GM12864 (cell line): ENCODE data around the gene MID1.

Source experiments
- DNase-seq: peaks from one replicate; pipeline ENCODE4 v3.0.0-alpha.2; 2011; ENCODE audit warnings: low read depth
- H3K4me3 ChIP-seq: 2 replicates; pipeline ENCODE4 v1.5.1; 2011; ENCODE audit warnings: mild to moderate bottlenecking, low read depth, low read length, control low read depth
- CTCF ChIP-seq: IDR thresholded peaks from 2 replicates; pipeline ENCODE4 v1.5.1; 2011; ENCODE audit warnings: low read depth, mild to moderate bottlenecking, moderate library complexity, low read length, control low read depth, inconsistent platforms; ENCODE audit errors: missing control alignments

The MID1 gene

GRCh38 chrX:10538831-10539230 is 81.6 kb downstream of the MID1 start:
- no peak for TF ChIP-seq CTCF
- no peak for DNase-seq

GRCh38 chrX:10537308-10537707 is 83.1 kb downstream of the MID1 start:
- no peak for DNase-seq
- no peak for TF ChIP-seq CTCF

More at GRCh38 chrX:10538831-10539230, 81.6 kb downstream of the MID1 start:
- H3K4me3 ChIP-seq: no peak overlapping the region

GRCh38 chrX:10536744-10537143 is 83.6 kb downstream of the MID1 start:
- no peak for DNase-seq
- H3K4me3 ChIP-seq: no peak overlapping the region
- no peak for TF ChIP-seq CTCF

More at GRCh38 chrX:10537308-10537707, 83.1 kb downstream of the MID1 start:
- H3K4me3 ChIP-seq: no peak overlapping the region

GRCh38 chrX:10534611-10535010 is 85.8 kb downstream of the MID1 start:
- no peak overlapping the region for H3K4me3 ChIP-seq
- no peak for TF ChIP-seq CTCF
- no peak for DNase-seq

GRCh38 chrX:10533696-10534365 is 86.6 kb downstream of the MID1 start:
- no peak for DNase-seq
- H3K4me3 ChIP-seq: no peak overlapping the region
- TF ChIP-seq CTCF: no peak

- no peak overlapping the region for H3K4me3 ChIP-seq
- no peak for DNase-seq
- TF ChIP-seq CTCF: no peak
These were observed 88.5 kb downstream of the MID1 start for GRCh38 chrX:10531927-10532326.

- DNase-seq: no peak
- no peak for TF ChIP-seq CTCF
- no peak overlapping the region for H3K4me3 ChIP-seq
These were observed 91.0 kb downstream of the MID1 start for GRCh38 chrX:10529344-10529743.
